Measurements from ENCODE around the gene WBP2NL. TPM values are rescaled to one million over a fixed set of nuclear protein-coding genes. Genes with fewer than 3 reads are reported as not detected.
"Not testable (repeated sequence)": the region's sequence is repeated elsewhere in the genome, so short reads cannot be mapped to it uniquely, and the experiment has no call there.

Gene WBP2NL
- total RNA-seq, 1 donor from 2014 or later, result 0.20 TPM

DNA sequence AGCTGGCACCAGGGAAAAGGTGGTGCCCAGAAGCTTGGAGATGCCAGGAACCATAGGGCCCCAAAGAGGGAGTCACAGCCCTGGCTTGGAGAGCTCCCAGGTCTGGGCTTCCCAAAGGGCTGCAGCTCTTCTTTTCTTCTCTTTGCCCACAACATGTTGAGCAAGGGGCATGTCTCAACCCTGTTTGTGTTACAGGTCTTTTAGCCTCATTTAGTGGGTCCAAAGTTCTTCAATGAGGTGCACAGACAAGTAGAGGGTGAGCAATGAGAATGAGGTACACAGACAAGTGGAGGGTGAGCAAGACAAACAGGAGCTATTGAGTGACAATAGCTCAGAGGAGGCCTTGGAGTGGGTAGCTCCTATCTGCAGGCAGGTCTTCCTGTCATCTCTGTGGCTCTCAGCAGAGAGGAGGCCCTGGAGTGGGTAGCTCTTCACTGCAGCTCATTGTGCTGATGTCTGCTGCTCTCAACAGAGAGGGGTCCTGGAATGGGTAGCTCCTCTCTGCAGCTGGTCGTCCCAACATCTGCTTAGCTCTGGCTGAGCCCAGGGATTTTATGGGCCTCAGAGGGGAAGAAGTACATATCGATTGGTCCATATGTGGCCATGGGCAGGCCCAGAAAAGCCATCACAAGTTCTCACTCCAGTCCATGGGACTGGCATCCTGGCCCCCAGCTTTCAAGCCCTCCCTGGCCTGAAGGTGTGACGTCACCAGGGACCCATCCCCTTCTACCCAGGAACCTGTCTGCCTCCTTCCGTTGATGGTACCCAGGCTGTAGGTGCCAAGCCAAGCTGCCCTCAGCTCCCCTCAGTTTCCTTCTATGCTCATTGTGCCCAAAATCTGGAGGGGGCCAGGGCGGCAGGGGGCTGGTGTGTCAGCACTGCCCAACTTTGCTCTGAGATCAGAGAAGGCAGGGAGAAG, 34.9 kb downstream of the WBP2NL start:
- no peak for DNase-seq (ENCODE audit: low read depth, low spot score)

DNA sequence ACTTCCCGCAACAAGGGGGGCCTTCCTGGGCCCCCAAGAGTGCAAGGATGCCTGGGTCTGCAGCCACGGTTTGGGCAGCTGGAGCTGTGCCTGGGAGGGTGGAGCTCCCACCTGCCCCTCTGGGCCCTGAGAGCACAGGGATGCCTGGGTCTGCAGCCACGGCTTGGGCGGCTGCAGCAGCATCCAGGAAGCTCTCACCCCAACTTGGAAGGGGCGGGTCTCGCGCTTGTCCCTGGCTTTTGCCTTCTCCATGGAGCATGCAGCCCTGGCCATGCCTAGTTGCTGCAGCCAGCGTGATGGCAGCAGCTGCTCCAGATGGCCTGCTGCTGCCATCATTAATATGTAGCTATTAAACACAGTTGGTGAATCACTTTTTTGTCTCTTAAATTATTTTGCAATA, 36.7 kb downstream of the WBP2NL start:
- no peak for DNase-seq (ENCODE audit: low read depth, low spot score)

DNA sequence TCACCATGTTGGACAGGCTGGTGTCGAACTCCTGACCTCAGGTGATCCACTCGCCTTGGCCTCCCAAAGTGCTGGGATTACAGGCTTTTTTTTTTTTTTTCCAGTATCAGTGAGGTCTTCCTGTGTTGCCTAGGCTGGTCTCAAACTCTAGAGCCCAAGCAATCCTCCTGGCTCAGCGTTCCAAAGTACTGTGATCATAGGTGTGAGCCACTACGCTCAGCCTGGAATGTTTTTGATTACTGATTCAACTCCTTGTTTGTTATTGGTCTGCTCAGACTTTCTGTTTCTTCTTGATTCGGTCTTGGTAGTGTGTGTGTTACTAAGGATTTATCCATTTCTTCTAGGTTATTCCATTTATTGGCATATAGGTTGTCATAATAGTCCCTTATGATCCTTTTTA, 40.7 kb downstream of the WBP2NL start:
- no peak for DNase-seq (ENCODE audit: low read depth, low spot score)

DNA sequence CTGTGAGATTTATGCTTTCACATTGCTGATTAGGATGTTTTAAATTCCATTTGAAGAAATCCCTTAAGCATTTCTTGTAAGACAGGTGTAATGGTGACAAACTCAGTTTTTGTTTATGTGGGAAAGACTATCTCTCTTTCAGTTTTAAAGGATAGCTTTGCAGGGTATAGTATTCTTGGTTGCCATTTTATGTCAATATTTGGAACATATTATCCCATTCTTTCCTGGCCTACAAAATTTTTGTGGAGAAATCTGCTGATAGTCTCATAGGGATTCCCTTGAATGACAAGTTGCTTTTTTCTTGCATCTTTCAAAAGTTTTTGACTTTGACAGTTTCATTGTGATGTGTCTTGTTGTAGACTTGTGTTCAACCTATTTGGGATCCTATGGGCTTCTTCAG, 43.2 kb downstream of the WBP2NL start:
- DNase-seq (ENCODE audit: low read depth, low spot score), result no peak

DNA sequence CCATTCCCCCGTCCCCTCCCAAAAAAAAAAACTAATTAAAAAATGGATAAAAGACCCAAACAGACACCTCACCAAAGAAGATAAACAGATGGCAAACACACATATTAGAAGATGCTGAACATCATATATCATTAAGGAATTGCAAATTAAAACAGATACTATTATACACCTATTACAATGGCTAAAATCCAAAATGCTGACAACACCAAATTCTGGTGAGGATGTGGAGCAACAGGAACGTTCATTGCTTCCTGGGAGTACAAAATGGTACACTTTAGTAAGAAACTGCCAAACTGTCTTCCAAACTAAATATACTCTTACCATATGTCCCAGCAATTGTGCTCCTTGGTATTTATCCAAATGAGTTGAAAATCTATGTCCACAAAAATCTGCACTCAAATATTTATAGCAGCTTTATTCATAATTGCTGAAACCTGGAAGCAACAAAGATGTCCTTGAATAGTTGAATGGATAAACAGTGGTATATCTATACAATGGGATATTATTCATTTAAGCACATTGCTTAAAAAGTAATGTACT, 52.1 kb downstream of the WBP2NL start:
- no peak for DNase-seq (ENCODE audit: low read depth, low spot score)

DNA sequence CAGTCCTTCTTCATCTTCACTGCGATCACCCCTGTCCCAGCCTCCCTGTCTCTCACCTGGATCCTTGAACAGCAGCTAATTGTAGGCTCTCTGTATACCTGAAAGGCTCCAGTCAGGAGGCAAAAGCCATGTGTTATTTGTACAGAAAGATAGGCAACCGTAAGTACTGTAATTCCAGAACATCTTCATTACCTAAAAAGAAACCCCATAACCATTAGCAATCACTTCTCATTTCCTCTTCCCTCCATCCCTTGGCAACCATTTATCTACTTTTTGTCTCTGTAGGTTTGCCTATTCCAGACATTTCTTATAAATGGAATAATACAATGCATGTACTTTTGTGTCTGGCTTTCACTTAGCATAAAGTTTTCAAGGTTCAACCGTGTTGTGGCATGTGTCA, 54.2 kb downstream of the WBP2NL start:
- DNase-seq (ENCODE audit: low read depth, low spot score), result no peak

DNA sequence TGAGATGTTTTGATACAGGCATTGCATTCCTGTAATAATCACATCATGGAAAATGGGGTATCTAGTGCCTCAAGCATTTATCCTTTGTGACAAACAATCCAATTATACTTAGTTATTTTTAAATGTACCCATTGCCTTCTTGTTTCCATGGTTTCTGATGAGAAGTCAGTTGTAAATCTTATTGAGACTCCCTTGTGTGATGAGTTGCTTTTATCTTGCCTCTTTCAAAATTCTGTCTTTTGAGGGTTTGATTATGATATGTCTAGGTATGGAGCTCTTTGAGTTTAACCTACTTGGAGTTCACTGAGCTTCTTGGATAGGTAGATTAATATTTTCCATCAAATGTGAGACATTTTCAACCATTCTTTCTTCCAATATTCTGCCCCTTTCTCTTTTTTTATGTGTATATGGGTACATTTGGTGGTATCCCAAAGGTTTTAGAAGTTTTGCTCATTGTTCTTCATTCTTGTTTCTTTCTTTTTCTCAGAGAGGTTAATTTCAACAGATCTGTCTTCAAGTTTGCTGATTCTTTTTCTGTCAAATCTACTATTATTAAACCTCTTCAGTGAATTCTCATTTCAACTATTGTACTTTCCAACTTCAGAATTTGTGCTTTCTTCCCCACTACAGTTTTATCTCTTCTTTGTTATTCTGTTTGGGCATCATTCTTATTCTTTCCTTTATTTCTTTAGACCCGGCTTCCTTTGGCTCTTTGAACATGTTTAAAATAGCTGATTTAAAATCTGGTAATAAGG, 58.3 kb downstream of the WBP2NL start:
- DNase-seq (ENCODE audit: low read depth, low spot score), result no peak

DNA sequence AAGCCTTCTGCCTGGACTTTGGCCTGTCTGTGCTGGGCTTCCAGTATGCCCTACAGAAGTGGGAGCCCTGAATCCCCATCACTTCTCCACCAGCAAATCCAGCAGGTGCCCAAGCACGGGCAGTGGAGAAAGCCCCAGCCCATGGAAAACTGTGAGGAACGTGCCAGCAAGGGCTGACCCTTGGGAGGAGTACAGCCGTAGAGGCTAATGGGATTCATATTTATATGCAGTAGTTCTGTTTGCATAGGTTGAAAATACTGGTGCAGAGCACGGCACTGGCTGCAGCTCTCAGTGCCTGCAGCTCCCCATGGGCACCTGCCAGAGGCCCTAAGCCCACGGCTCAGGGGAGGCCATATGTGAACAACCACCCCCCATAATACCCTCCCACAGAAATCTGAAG, 61.9 kb downstream of the WBP2NL start:
- DNase-seq (ENCODE audit: low read depth, low spot score), result no peak

DNA sequence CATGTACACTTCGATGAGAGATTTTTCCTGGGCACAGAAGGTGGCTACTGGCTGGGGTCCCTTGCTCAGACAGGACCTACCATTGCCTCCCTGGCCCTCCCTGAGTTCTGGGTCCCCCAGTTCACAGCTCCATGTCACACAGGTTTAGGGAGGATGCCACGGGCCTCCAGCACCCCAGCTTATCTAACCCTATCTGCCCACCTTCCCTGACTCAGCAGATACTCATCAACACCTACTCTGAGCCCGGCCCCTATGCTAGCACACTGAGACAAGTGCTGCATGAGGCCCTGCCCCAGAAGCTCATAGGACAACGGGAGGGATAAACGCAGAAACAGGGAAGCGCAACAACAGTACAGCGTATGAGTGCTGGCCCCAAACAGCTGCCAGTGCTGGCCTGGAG, 62.5 kb downstream of the WBP2NL start:
- DNase-seq (ENCODE audit: low read depth, low spot score), result no peak

DNA sequence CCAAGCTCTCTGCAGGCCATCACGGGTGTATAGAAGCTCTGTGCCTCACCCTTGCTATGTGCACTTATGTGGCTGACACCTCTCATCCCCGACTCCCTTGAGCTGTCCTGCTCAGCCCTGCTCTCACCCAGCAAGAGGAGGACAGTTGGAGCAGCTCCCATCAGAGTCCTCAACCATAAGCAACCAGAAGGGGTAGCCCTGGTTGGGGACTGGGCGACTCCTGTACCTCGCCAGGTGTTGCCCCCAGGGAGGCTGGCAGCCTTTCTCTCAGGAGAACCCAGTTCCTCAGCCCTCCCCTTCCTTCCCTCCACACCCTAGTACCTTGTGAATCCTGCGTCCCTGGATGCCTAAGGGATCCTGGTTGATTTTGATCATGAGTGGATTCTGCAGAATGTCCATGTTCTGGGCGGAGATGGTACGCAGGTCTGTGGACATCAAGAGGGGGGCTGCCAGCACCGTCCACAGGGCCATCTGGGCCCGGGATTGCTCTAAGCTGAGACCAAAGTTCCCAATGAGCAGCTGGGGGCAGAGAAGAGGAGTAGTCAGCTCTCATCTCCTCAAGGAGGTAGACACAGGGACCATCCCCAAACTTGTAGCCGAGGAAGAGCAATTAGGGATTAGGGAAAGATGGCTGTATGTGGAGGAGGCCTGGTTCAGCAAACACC, 64.0 kb downstream of the WBP2NL start:
- no peak for DNase-seq (ENCODE audit: low read depth, low spot score)

DNA sequence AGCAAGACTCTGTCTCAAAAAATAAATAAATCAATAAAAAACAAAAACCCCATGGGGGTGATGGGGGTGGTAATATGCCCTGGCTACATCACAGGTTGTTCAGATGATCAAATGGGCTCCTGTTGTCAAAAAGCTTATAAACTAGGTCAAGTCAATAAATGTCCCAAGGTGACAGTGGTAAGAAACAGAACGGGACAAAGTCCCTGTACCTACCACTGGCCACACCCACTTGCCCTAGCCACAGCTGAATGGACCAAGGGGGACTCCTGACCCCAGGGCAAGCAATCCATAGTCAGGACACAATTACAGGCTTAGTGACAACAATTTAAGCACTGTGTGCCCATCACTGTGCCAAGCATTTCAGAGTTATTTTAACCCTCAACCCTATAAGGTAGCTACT, 66.0 kb downstream of the WBP2NL start:
- no peak for DNase-seq (ENCODE audit: low read depth, low spot score)

DNA sequence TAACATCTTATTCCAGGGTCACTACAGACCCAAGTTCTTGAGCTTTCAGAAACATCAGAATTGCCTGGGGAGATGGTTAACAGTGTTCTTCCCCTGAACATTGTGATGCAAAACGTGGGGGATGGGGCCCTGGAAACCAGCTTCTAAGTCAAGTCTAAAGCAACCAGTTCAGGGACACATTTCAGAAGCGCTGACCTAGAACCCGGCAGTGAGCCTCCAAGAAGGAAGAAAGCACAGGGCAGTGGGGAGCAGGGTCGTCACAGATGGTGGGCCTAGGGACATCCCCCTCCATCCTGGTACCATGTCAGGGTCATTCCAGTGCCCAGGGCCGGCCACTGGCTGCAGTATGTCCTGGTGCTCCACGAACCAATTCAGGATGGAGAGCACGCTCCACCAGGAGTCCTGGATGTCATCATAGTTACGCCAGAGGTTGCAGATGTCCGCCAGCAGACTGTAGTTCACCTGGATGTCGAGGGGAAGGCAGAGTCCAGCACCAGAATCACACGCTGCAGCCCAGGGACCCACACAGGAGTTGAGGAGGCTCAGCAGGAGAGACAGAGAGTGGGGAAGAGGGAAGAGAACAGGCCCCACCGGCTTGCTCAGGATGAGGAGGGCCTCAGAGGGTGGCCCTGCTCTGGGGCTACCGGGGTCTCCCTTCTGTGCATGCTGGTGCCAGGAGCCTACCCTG, 67.0 kb downstream of the WBP2NL start:
- DNase-seq (ENCODE audit: low read depth, low spot score), result no peak

DNA sequence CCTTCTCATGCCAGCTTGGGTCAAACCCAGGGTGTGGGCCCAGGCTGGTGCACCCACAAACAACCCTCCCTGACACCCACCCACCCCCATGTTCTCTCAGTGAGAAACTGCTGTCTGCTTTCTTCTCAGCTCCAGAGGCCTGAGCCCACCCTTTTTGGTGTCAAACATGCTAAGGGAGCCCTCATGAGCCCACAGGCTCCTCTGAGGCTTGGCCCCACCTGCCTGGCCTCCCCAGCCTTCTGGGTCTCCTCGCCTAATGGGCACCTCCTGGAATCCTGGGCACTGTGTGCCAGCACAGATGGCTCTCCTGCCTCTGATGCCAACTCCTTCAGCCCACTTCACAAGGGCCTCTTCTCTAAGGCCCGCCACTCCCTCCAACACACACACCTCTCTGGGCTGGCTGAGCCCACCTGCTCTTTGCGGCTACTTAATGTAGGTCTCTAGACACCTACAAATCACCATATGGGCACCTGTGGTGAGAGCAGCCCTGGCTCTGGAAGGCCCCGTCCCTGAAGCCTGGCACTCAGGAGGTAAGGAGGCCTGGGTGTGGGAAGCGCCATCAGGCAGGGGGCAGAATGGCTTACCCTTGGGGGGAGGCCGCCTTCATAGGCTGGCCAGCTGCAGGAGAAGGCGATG, 67.7 kb downstream of the WBP2NL start:
- DNase-seq (ENCODE audit: low read depth, low spot score), result no peak

DNA sequence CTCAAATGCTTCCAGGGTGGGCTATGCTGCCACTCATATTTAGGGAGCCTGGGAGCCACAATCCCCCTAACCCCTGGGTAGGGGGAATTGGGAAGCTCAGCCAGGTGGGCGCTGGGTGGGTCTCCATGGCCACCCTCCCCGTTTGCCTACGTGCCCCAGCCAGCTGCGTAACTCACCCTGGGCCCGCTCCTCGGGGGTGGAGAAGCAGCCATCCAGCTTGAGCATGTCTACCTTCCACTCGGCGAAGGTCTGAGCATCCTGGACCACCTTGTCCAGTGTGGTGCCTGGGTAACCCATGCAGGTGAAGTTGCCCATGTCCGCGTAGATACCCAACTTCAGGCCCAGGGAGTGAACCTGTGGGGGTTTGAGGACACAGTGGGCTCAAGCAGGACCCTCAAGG, 68.3 kb downstream of the WBP2NL start:
- DNase-seq (ENCODE audit: low read depth, low spot score), result no peak

DNA sequence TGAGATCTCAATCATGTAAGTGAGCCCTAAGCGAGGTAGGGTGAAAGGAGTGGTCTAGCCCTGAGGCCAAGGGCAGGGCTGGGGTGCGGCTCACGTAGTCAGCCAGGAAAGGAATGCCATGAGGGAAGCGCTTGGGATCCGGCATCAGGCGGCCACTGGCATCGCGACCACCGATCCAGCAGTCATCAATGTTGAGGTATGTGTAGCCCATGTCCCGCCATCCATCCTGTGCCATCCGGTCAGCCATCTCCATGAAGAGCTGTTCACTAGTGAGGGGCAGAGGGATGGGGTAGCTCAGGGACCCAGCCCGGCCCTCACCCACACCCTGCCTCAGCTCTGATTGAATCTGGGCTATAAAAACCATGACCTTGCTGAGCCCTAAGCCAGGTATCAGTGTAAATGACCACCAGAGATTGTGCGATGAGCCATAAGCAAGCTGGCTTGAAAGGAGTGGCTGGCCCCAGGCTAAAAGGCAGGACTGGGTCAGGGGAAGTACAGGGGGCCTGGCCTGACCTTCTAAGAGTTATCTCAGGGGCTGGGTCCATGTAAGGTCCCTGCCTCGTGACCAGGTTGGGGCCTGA, 69.2 kb downstream of the WBP2NL start:
- no peak for DNase-seq (ENCODE audit: low read depth, low spot score)

DNA sequence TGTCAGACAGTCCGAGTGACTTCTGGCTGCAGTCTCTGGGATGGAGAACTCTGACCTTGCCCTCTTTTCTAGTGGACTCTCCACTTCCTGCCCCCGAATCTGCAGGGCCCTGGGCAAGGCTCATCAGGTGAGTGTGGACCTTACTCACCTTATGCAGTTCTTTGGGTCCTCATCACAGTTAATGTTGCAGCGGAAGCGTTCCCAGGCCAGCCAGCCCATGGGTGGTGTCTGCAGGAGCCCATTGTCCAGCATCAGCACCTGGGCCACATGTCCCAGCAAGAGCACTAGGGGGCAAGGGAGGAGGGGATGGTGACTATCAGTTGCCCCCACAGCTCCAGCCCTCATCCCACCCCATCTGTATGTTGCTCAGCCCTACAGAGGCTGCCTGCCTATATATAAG, 69.7 kb downstream of the WBP2NL start:
- no peak for DNase-seq (ENCODE audit: low read depth, low spot score)

DNA sequence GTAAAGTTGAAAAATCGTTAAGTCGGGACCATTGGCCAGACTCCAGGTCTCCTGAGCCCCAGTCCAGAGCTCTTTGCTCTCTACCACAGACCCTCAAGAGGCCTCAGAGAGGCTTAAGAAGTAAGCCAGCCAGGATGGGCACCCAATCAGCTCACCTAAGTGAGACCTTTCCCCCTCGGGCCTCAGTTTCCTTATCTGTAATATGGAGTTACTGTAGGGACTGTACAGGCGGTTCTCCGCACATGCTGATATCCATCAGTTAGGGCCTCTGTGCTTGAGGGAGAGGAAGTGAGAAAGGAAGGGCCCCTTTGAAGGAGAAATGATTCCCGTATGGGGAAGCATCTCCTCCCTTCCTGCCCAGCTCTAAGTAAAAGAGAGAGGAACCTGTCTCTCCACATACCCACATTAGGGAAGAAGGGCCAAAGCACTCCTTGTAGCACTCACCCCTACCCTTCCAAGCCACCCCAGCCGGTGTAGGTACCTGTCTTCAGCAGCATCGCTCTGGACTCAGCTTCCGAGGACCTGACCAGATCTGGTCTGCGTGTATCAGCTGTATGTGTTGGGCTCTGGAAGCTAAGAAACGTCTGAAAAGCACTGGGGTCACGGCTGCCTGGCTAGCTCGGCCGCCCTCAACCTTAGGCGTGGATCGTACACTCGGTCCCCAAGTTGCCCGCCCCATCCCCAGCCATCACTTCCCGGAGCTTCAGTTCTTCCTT, 71.4 kb downstream of the WBP2NL start:
- DNase-seq (ENCODE audit: low read depth, low spot score), result no peak

DNA sequence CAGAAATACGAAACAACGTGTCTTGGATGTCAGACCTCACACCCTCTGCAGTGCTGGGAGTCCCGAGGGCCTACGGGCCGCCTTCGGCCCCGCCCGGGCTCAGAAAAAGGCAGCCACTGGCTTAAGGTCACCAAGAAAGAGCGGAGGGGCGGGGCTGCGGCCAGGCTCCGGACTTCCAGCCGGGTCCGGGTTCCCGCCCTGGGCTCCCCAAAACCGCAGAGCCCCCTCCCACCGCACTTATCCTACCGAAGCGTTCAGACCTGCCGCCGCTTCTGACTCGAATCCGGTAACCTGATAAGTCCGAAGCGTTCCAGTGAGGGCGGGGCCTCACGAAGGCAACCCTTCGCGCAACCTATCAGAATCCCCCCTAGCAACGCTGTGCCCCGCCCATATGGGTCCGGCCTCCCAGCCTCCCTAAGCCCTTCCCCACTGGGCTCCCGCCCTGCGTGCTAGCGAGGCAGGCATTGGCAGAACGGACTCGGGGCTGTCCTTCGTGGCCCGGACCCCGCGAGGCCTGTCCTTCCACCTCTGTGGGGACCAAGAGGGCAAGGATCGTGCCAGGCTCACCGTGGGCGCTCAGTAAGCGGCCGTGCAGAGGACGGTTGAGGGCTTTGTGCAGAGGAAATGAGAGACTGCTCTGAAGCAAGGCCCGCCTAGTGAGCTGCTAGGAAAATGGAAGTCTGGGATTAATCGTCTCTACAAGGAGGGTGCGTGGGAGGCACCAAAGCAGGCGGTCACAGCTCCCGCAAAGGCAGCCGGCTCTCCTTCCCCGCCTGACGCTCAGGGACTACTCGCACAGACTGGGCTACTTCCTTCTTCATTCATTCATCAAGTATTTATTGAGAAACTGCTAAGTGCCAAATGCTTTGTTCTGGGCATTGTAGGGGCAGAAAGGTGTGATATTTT, 72.2 kb downstream of the WBP2NL start, which contains the start of gene NAGA:
Gene NAGA, minus strand, starts transcription at position 296 of the 906 bp plus-strand sequence. CDS start 515 bp downstream, outside the sequence.
- peak; percentile 87 for DNase-seq (ENCODE audit: low read depth, low spot score)

DNA sequence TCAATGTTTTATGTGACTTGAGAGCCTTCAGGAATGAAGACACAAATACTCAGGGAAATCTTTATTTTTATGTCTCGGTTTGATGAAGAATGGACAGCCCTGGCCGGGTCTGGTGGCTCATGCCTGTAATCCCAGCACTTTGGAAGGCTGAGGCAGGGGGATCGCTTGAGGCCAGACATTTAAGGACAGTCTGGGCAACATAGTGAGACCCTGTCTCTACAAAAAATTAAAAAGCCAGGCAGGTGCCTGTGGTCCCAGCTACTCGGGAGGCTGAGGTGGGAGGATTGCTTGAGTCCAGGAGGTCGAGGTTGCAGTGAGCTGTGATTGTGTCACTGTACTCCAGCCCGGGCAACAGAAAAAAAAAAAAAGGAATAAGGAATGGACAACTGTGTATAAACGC, 72.9 kb downstream of the WBP2NL start:
- not testable (repeated sequence) for DNase-seq (ENCODE audit: low read depth, low spot score)
